Activated T-helper 2 cell treated with anti-CD3 and anti-CD28 coated beads, Interferon-gamma antibody, Interleukin-2, Interleukin-4, amounts not matched to agents 10 μg/mL and 5 μg/mL and 100 μg/mL, durations not matched to agents 14 hours and 24 hours and 36 hours (primary cell): ENCODE data around the gene ZNF277. TPM values are rescaled to one million over a fixed set of nuclear protein-coding genes. Genes with fewer than 3 reads are reported as not detected.

ENCODE experiments used
- DNase-seq: peaks from one replicate; pipeline ENCODE4 v3.0.0; 2021; ENCODE audit warnings: low spot score
- H3K27ac Mint-ChIP-seq: one replicate; pipeline ENCODE4 v1.8.0; 2021; ENCODE audit warnings: mixed read lengths
- H3K27me3 Mint-ChIP-seq: one replicate; pipeline ENCODE4 v1.8.0; 2021; ENCODE audit warnings: low read depth, mixed read lengths
- H3K36me3 Mint-ChIP-seq: one replicate; pipeline ENCODE4 v1.8.0; 2021; ENCODE audit warnings: low read depth, mixed read lengths
- H3K4me1 Mint-ChIP-seq: one replicate; pipeline ENCODE4 v1.8.0; 2021; ENCODE audit warnings: low read depth, mixed read lengths
- H3K4me3 Mint-ChIP-seq: one replicate; pipeline ENCODE4 v1.8.0; 2021; ENCODE audit warnings: low read depth, mild to moderate bottlenecking, moderate library complexity, mixed read lengths
- H3K9me3 Mint-ChIP-seq: one replicate; pipeline ENCODE4 v1.8.0; 2021; ENCODE audit warnings: mixed read lengths
- intact Hi-C: fragments of 100-400 bp; cut with micrococcal nuclease; formaldehyde crosslinking; loops from one replicate; pipeline ENCODE4 v1.15.1; 2023
- total RNA-seq: library from RNA; stranded (reverse); gene quantifications from 2 replicates; pipeline ENCODE4 v1.2.3, GENCODE V29; 2022

The ZNF277 gene
- total RNA-seq, 1 donor from 2014 or later: 11.6 TPM

- intact Hi-C loops: no loop called here
- H3K9me3 Mint-ChIP-seq: no peaks in the 10 kb centered on the region
- no peaks in the 10 kb centered on the region for H3K27me3 Mint-ChIP-seq
- no peak for DNase-seq
- no peak overlapping the region for H3K4me3 Mint-ChIP-seq
- H3K36me3 Mint-ChIP-seq: no peaks in the 10 kb centered on the region
- no peaks in the 10 kb centered on the region for H3K4me1 Mint-ChIP-seq
- H3K27ac Mint-ChIP-seq: no peak overlapping the region
Measured at GRCh38 chr7:112272921-112273561, 66.5 kb downstream of the ZNF277 start.

DNA sequence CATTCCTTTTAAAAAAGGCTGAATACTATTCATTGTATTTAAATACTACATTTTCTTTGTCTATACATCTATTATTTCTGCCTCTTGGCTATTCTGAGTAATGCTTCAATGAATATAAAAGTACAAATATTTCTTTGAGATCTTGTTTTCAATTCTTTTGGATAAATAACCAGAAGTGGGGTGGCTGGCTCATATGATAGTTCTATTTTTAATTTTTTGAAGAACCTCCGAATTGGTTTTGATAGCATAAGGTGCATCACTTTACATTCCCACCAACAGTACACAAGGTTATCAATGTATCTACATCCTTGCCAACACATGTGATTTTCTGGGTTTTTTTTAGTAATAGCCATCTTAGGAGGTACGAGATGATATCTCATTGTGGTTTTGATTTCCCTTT, 72.5 kb downstream of the ZNF277 start:
- Mint-ChIP-seq H3K27ac (no peak overlapping the region), H3K27me3 (no peaks in the 10 kb centered on the region), H3K4me1 (no peaks in the 10 kb centered on the region), H3K4me3 (no peak overlapping the region), H3K36me3 (no peaks in the 10 kb centered on the region), H3K9me3 (no peaks in the 10 kb centered on the region)
- intact Hi-C loops: no loop called here
- DNase-seq: no peak

DNA sequence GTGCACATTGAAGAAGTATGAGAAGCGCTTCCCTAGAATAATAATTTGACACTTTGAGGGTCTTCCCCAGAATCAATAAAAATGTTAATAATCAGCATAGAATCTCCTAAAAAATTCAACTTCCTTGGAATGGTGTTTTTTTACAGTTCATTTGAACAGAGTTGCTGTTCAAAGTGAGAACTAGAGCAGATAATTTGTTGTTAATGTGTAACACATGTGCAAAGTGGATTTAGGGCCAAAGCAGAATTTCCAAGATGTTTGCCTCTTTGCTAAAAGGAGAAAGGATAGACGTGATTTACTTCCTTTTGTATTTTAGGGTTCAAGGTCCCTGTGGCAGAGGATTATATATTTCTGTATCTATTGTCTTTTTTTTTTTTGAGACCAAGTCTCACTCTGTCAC, 73.8 kb downstream of the ZNF277 start:
- Mint-ChIP-seq H3K36me3 (no peaks in the 10 kb centered on the region), H3K9me3 (no peaks in the 10 kb centered on the region), H3K4me3 (no peak overlapping the region), H3K27ac (no peak overlapping the region), H3K27me3 (no peaks in the 10 kb centered on the region), H3K4me1 (no peaks in the 10 kb centered on the region)
- no peak for DNase-seq
- intact Hi-C loops: no loop called here

- H3K27me3 Mint-ChIP-seq: no peaks in the 10 kb centered on the region
- no peaks in the 10 kb centered on the region for H3K36me3 Mint-ChIP-seq
- H3K4me3 Mint-ChIP-seq: no peak overlapping the region
- no peak for DNase-seq
- H3K9me3 Mint-ChIP-seq: no peaks in the 10 kb centered on the region
- intact Hi-C loops: no loop called here
- peaks cover 7% of the 10 kb centered on the region for H3K4me1 Mint-ChIP-seq
- H3K27ac Mint-ChIP-seq: no peak overlapping the region
Measured at GRCh38 chr7:112282476-112283188, 76.1 kb downstream of the ZNF277 start.

- Mint-ChIP-seq H3K4me3 (no peak overlapping the region), H3K27me3 (no peaks in the 10 kb centered on the region), H3K36me3 (peaks cover 4% of the 10 kb centered on the region), H3K4me1 (peaks cover 7% of the 10 kb centered on the region), H3K9me3 (no peaks in the 10 kb centered on the region), H3K27ac (no peak overlapping the region)
- intact Hi-C loops: no loop called here
- DNase-seq: no peak
Measured at GRCh38 chr7:112283382-112283910, 77.0 kb downstream of the ZNF277 start.

DNA sequence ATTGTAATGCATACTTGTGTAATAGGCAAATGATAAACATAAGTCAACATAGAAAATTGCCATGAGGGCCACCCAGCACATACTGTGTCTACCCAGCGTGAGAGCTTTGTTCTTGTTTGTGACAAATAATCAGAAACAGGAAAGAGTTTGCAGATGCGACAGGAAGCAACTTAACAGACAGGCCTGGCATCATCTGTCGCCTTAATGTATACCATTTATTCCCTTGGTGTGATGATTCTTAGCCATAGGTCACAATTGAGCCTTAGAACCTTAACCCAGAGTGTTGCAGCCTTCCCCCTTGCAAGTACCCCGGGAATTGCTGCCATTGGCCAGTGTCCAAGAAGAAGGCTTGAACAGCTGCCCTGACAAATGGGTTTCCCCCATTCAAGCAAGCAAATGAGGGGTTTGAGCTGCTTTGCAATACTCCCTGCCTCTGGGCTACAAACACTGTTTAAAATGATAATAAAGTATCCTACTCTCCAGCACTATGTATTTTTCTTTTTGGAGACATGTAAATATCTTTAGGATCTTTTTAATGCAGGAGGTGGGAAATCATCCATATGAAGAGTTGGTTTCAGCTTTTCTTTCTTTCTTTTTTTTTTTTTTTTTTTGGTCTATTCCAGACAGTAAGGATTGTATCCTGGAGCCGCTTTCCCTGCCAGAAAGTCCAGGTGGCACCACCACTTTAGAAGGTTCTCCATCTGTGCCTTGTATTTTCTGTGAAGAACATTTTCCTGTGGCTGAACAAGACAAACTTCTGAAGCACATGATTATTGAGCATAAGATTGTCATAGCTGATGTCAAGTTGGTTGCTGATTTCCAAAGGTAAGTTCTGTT, 80.0 kb downstream of the ZNF277 start:
- intact Hi-C loops: no loop called here
- Mint-ChIP-seq H3K27ac (no peak overlapping the region), H3K4me3 (no peak overlapping the region), H3K36me3 (peaks cover 4% of the 10 kb centered on the region), H3K27me3 (no peaks in the 10 kb centered on the region), H3K9me3 (no peaks in the 10 kb centered on the region), H3K4me1 (peaks cover 7% of the 10 kb centered on the region)
- no peak for DNase-seq

DNA sequence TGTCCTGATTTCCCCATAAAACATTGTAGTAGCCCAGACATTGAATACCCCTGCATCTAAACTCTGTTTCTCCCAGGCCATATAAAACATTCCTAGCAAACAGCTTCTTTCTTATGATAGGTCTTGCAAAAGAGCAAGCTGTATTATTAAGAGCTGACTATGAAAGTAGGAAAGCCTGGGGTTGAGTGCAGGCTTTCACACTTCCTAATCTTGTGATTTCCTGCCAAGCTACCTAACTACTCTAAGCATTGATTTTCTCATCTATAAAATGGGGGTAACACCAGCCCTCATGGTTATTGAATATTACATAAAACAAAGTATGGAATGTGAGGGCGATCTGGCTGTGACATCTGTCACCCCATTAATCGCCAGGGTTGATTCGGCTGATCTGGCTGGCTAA, 81.8 kb downstream of the ZNF277 start:
- Mint-ChIP-seq H3K4me3 (no peak overlapping the region), H3K9me3 (no peaks in the 10 kb centered on the region), H3K27ac (no peak overlapping the region), H3K4me1 (peaks cover 7% of the 10 kb centered on the region), H3K36me3 (peaks cover 4% of the 10 kb centered on the region), H3K27me3 (no peaks in the 10 kb centered on the region)
- no peak for DNase-seq
- intact Hi-C loops: no loop called here

DNA sequence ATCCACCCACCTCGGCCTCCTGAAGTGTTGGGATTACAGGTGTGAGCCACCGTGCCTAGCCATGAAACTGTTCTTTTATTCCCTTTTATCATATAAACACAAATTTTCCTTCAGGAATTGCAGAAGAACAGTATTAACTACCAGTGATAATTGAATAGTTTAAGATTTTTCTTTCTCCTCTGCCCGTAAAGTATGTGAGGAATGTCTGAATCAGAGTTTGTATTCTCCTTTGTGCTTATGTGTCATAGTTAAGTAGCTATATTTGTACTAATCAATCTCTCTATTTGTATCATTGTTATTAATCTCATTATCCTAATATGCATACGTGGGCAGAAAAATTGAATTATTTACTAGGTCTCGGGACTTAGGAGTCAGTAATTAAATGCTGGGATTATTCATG, 83.6 kb downstream of the ZNF277 start:
- peaks cover 7% of the 10 kb centered on the region for H3K4me1 Mint-ChIP-seq
- intact Hi-C loops: no loop called here
- no peaks in the 10 kb centered on the region for H3K9me3 Mint-ChIP-seq

DNA sequence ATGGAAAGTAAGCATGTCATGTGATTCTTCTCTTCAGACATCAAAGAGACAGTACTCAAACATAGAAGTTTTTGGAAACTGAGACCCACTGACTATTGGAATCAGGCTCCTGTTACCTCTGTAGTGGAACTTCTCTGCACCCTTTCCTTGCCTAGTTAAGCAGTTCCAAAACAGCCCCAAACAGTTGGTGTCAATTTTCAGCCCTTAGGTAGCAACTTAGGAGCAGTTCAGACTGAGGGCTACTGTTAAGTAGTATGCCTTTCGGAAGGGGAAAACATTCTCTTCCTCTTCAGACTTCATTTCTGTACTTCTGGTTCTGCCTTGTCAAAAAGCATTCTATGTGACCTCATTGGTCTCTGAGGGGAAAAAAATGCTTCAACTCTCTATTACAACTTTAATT, 85.7 kb downstream of the ZNF277 start:
- DNase-seq: no peak
- no peak overlapping the region for H3K4me3 Mint-ChIP-seq
- H3K36me3 Mint-ChIP-seq: peaks cover 6% of the 10 kb centered on the region
- no peaks in the 10 kb centered on the region for H3K9me3 Mint-ChIP-seq
- no peak overlapping the region for H3K27ac Mint-ChIP-seq
- no peaks in the 10 kb centered on the region for H3K27me3 Mint-ChIP-seq
- no peaks in the 10 kb centered on the region for H3K4me1 Mint-ChIP-seq
- intact Hi-C loops: no loop called here

More for the DNA sequence above, 83.6 kb downstream of the ZNF277 start:
- no peak overlapping the region for H3K4me3 Mint-ChIP-seq
- no peak overlapping the region for H3K27ac Mint-ChIP-seq
- DNase-seq: no peak
- no peaks in the 10 kb centered on the region for H3K27me3 Mint-ChIP-seq
- peaks cover 5% of the 10 kb centered on the region for H3K36me3 Mint-ChIP-seq

GRCh38 chr7:112293416-112293815, 86.9 kb downstream of the ZNF277 start:
- intact Hi-C loops: no loop called here
- Mint-ChIP-seq H3K4me1 (no peaks in the 10 kb centered on the region), H3K9me3 (no peaks in the 10 kb centered on the region), H3K4me3 (no peak overlapping the region), H3K27ac (no peak overlapping the region), H3K27me3 (no peaks in the 10 kb centered on the region), H3K36me3 (peaks cover 2% of the 10 kb centered on the region)
- no peak for DNase-seq

DNA sequence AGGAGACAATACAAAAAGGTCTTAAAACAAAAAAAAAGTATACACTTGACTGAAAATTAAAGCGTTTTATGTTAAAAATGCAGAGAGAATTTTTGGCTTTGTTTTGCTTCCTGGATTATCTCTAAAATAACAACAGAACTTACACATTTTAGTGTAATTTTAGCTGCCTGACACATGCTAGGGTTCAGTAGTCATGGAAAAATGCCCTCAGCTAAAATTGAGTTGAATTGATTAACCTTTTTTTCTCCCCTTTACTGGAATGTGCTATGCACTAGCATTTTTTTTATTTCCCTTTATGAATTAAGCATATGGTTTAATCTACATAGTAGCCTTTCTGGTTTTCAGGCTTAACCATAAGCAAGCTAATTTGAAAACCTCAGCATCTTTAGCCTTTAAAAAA, 89.9 kb downstream of the ZNF277 start:
- Mint-ChIP-seq H3K27me3 (no peaks in the 10 kb centered on the region), H3K9me3 (no peaks in the 10 kb centered on the region), H3K36me3 (peaks cover 2% of the 10 kb centered on the region), H3K27ac (no peak overlapping the region), H3K4me3 (no peak overlapping the region), H3K4me1 (no peaks in the 10 kb centered on the region)
- intact Hi-C loops: no loop called here
- no peak for DNase-seq

GRCh38 chr7:112297681-112298080, 91.2 kb downstream of the ZNF277 start:
- Mint-ChIP-seq H3K4me1 (peaks cover 3% of the 10 kb centered on the region), H3K36me3 (peaks cover 2% of the 10 kb centered on the region), H3K27me3 (no peaks in the 10 kb centered on the region), H3K27ac (no peak overlapping the region), H3K4me3 (no peak overlapping the region), H3K9me3 (no peaks in the 10 kb centered on the region)
- intact Hi-C loops: no loop called here
- DNase-seq: no peak
